Neural cell (in vitro differentiated cells): ENCODE results near the gene GUCY1A2. TPM values are rescaled to one million over a fixed set of nuclear protein-coding genes. Genes with fewer than 3 reads are reported as not detected.

Experiments used
- H2AFZ ChIP-seq: fragments of 200-600, 300-800 bp; sonication (generic), shearing (Covaris generic); 2 replicates; pipeline ENCODE4 v1.6.0; 2014; ENCODE audit warnings: low read depth, mild to moderate bottlenecking, antibody characterized with exemption, low read length, moderate library complexity
- H3F3A ChIP-seq: fragments of 200-600 bp; shearing (Covaris generic); 2 replicates; pipeline ENCODE4 v1.6.1; 2016; ENCODE audit warnings: mild to moderate bottlenecking, moderate library complexity, mixed read lengths, antibody characterized with exemption, low read length; ENCODE audit not compliant: insufficient read depth, poor library complexity, severe bottlenecking
- H3K27ac ChIP-seq: fragments of 200-600, 300-800 bp; sonication (generic), shearing (Covaris generic); 2 replicates; pipeline ENCODE4 v1.5.1; 2014; ENCODE audit warnings: mild to moderate bottlenecking, low read length, moderate library complexity
- H3K27me3 ChIP-seq: fragments of 300-800, 200-600 bp; sonication (generic), shearing (Covaris generic); 2 replicates; pipeline ENCODE4 v1.6.0; 2014; ENCODE audit warnings: mild to moderate bottlenecking, low read depth, low read length, moderate library complexity; ENCODE audit not compliant: insufficient read depth
- H3K36me3 ChIP-seq: fragments of 300-800, 200-600 bp; sonication (generic), shearing (Covaris generic); 2 replicates; pipeline ENCODE4 v1.5.1; 2014; ENCODE audit warnings: mild to moderate bottlenecking, antibody characterized with exemption, low read length, moderate library complexity; ENCODE audit not compliant: insufficient read depth
- H3K4me2 ChIP-seq: fragments of 300-800, 200-600 bp; sonication (generic), shearing (Covaris generic); 2 replicates; pipeline ENCODE4 v1.6.0; 2014; ENCODE audit warnings: mild to moderate bottlenecking, low read length
- H3K4me3 ChIP-seq: fragments of 300-800, 200-600 bp; sonication (generic), shearing (Covaris generic); 2 replicates; pipeline ENCODE4 v1.5.1; 2014; ENCODE audit warnings: mild to moderate bottlenecking, low read length, moderate library complexity
- H3K79me2 ChIP-seq: fragments of 200-600 bp; shearing (Covaris generic); replicated peaks from 2 replicates; pipeline ENCODE4 v1.6.0; 2014; ENCODE audit warnings: mild to moderate bottlenecking, low read length, moderate library complexity; ENCODE audit not compliant: insufficient read depth
- H3K9ac ChIP-seq: fragments of 300-800, 200-600 bp; sonication (generic), shearing (Covaris generic); 2 replicates; pipeline ENCODE4 v1.6.1; 2016; ENCODE audit warnings: mild to moderate bottlenecking, low read length, mixed read lengths
- H3K9me2 ChIP-seq: fragments of 200-600 bp; shearing (Covaris generic); 2 replicates; pipeline ENCODE4 v1.6.1; 2016; ENCODE audit warnings: mild to moderate bottlenecking, low read length, mixed read lengths; ENCODE audit not compliant: insufficient read depth
- H3K9me3 ChIP-seq: fragments of 200-600, 300-800 bp; sonication (generic), shearing (Covaris generic); 2 replicates; pipeline ENCODE4 v1.6.1; 2016; ENCODE audit warnings: mild to moderate bottlenecking, mixed run types, low read length, moderate library complexity, mixed read lengths
- H4K20me1 ChIP-seq: fragments of 200-600 bp; shearing (Covaris generic); 2 replicates; pipeline ENCODE4 v1.6.1; 2016; ENCODE audit warnings: mild to moderate bottlenecking, mixed run types; ENCODE audit not compliant: insufficient read depth
- EP300 ChIP-seq: fragments of 450-650 bp; conservative IDR thresholded peaks from 2 replicates; pipeline ENCODE4 v1.6.1; 2014; ENCODE audit warnings: antibody characterized with exemption, mild to moderate bottlenecking, moderate library complexity; ENCODE audit not compliant: poor library complexity, severe bottlenecking
- EZH2 ChIP-seq: fragments of 200-600, 300-800 bp; shearing (Covaris generic), sonication (generic); IDR thresholded peaks from 2 replicates; pipeline ENCODE4 v1.6.1; 2014; ENCODE audit warnings: antibody characterized with exemption, low read length, borderline replicate concordance, mild to moderate bottlenecking; ENCODE audit not compliant: insufficient read depth, poor library complexity, severe bottlenecking
- MXI1 ChIP-seq: fragments of 450-650 bp; conservative IDR thresholded peaks from 2 replicates; pipeline ENCODE4 v1.6.1; 2014; ENCODE audit warnings: antibody characterized with exemption, mild to moderate bottlenecking; ENCODE audit not compliant: poor library complexity, severe bottlenecking
- POLR2AphosphoS5 ChIP-seq: IDR thresholded peaks from 2 replicates; pipeline ENCODE4 v1.6.1; 2012
- RAD21 ChIP-seq: fragments of 450-650 bp; conservative IDR thresholded peaks from 2 replicates; pipeline ENCODE4 v1.6.1; 2014; ENCODE audit warnings: antibody characterized with exemption, mild to moderate bottlenecking, moderate library complexity
- SMC3 ChIP-seq: fragments of 450-650 bp; conservative IDR thresholded peaks from 2 replicates; pipeline ENCODE4 v1.6.1; 2014; ENCODE audit warnings: antibody characterized with exemption, mild to moderate bottlenecking, moderate library complexity; ENCODE audit not compliant: poor library complexity
- TAF1 ChIP-seq: IDR thresholded peaks from 2 replicates; pipeline ENCODE4 v1.6.1; 2012; ENCODE audit warnings: low read depth
- polyA plus RNA-seq: library from polyadenylated mRNA; depleted of rRNA; stranded (reverse); fragments of >200 nt; gene quantifications from 2 replicates; pipeline ENCODE4 v1.2.3, GENCODE V29; 2014
- TF ChIP-seq, protein P1 (sequence below): fragments of 450-650 bp; IDR thresholded peaks from 2 replicates; pipeline ENCODE4 v1.5.1; 2014; ENCODE audit warnings: antibody characterized with exemption, mild to moderate bottlenecking, moderate library complexity; ENCODE audit not compliant: poor library complexity, severe bottlenecking
- TF ChIP-seq, protein P2 (sequence below): IDR thresholded peaks from 2 replicates; pipeline ENCODE4 v1.6.1; 2012; ENCODE audit warnings: borderline replicate concordance

Gene GUCY1A2
- polyA plus RNA-seq, 1 donor from 2014 or later = 5.1 TPM

DNA sequence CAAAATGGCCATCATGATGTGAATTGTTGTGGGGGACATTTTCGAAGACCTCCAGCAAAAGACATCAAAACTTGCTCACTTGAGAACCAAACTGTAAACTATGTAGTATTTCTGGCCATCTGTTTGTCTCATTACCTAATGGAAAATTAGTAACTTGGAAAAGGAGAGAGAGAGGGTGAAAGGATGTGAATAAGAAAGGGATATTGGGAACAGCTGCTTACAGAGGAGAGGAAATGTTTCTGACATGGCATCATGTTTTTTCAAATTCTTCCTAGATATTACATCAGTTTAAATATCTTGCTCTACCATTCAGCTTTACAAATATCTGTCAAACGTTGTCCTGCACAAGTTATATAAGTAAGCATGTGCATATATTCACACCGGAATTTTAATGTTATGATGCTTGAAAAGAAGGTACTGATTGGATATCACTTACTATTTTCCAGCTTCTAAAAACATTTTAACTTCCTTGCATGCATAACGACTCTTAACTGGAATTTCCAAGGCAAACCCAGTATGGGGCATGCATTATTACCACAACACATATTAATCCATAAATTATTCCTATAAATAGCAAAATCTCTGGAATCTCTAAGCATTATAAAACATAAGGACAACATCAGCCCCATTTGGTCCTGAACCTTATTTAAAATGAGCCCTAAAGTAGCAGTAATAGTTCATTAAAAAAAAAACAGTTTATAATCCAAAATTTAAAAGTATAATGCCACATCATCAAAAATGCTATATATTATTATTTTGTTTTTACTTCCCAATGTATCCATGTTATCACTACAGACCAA is 20.0 kb downstream of the GUCY1A2 start:
- H3K4me2 ChIP-seq = no peak overlapping the region
- no peak overlapping the region for H3K4me3 ChIP-seq
- no peaks in the 10 kb centered on the region for H3K9me3 ChIP-seq
- no peaks in the 10 kb centered on the region for H4K20me1 ChIP-seq
- H3K27me3 ChIP-seq = no peaks in the 10 kb centered on the region
- TF ChIP-seq, protein P1, sequence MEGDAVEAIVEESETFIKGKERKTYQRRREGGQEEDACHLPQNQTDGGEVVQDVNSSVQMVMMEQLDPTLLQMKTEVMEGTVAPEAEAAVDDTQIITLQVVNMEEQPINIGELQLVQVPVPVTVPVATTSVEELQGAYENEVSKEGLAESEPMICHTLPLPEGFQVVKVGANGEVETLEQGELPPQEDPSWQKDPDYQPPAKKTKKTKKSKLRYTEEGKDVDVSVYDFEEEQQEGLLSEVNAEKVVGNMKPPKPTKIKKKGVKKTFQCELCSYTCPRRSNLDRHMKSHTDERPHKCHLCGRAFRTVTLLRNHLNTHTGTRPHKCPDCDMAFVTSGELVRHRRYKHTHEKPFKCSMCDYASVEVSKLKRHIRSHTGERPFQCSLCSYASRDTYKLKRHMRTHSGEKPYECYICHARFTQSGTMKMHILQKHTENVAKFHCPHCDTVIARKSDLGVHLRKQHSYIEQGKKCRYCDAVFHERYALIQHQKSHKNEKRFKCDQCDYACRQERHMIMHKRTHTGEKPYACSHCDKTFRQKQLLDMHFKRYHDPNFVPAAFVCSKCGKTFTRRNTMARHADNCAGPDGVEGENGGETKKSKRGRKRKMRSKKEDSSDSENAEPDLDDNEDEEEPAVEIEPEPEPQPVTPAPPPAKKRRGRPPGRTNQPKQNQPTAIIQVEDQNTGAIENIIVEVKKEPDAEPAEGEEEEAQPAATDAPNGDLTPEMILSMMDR = no peak
- TF ChIP-seq EZH2 = no peak
- no peak for TF ChIP-seq RAD21
- no peak overlapping the region for H3K27ac ChIP-seq
- no peak overlapping the region for H2AFZ ChIP-seq
- H3K36me3 ChIP-seq = no peaks in the 10 kb centered on the region
- H3F3A ChIP-seq = no peaks in the 10 kb centered on the region
- H3K9me2 ChIP-seq = no peaks in the 10 kb centered on the region
- no peaks in the 10 kb centered on the region for H3K79me2 ChIP-seq
- H3K9ac ChIP-seq = no peak overlapping the region

DNA sequence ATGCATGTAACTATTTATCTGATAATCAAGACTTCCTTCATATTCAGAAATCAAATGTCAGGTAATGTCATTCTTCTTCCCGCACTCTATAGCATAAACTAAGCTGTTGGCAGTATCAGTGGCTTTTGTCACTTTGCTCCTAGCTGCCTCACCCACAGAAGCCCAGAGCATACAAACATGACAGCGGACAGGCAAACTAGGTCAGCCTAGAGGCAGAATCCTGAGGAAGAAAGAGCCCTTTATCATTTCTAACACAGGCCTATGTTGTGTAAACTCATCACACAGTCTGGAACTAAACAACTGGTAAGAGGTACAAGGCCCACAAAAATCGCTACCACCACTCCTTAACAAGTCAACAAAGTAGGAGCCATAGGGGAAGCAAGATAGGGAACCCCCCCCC is 21.0 kb downstream of the GUCY1A2 start:
- TF ChIP-seq POLR2AphosphoS5 (no peak), SMC3 (no peak)
- H3K79me2 ChIP-seq = no peaks in the 10 kb centered on the region
- no peaks in the 10 kb centered on the region for H3K36me3 ChIP-seq
- H3K9ac ChIP-seq = no peak overlapping the region
- H4K20me1 ChIP-seq = no peaks in the 10 kb centered on the region
- H3K27ac ChIP-seq = no peak overlapping the region
- no peak overlapping the region for H3K4me2 ChIP-seq
- H3K4me3 ChIP-seq = no peak overlapping the region
- no peaks in the 10 kb centered on the region for H3K9me3 ChIP-seq
- no peak overlapping the region for H2AFZ ChIP-seq
- H3F3A ChIP-seq = no peaks in the 10 kb centered on the region
- H3K9me2 ChIP-seq = no peaks in the 10 kb centered on the region
- no peaks in the 10 kb centered on the region for H3K27me3 ChIP-seq

DNA sequence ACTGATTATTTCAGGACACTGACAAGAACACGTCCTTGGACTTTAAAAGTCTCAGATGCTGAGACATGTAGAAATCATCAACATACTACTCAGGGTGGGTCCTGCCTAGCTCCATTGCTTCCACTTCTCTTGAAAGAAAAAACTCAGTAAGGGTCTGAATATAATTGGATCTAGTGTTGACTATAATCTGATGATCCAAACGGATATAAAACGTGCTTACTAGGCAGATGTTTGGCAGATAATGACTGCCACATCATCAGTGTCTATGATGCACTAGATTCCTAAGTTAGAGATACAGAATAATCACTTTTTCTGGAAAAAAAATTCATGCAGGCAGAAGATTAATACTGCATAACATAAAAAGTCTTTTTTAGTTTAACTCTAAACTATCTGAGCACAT is 21.6 kb downstream of the GUCY1A2 start:
- no peaks in the 10 kb centered on the region for H3K27me3 ChIP-seq
- H4K20me1 ChIP-seq = no peaks in the 10 kb centered on the region
- H3K36me3 ChIP-seq = no peaks in the 10 kb centered on the region
- H3F3A ChIP-seq = no peaks in the 10 kb centered on the region
- H3K79me2 ChIP-seq = no peaks in the 10 kb centered on the region
- no peak overlapping the region for H3K27ac ChIP-seq
- no peak overlapping the region for H2AFZ ChIP-seq
- TF ChIP-seq RAD21 = no peak
- TF ChIP-seq TAF1 = no peak
- TF ChIP-seq MXI1 = no peak
- TF ChIP-seq EZH2 = no peak
- TF ChIP-seq POLR2AphosphoS5 = no peak
- no peaks in the 10 kb centered on the region for H3K9me3 ChIP-seq
- no peak overlapping the region for H3K4me3 ChIP-seq
- no peak overlapping the region for H3K4me2 ChIP-seq
- H3K9me2 ChIP-seq = no peaks in the 10 kb centered on the region
- no peak overlapping the region for H3K9ac ChIP-seq

DNA sequence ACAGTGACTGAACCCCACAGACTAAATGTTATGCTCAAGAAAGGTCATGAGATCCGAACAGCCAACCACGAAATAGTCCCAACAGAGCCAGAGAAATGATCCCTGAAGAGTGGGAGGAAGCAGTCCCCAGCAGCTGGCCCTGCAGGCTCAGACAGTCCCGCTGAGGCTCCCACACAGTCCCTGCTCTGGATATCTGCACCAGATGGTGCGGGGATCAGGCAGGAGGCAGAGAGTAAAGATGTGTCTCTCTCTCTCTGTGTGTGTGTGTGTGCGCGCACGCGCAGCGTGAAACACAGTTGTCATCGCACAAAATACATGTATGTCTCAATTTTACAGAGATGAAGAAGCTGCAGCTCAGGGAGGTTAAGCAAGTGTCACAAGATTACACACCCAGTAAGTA is 27.9 kb downstream of the GUCY1A2 start:
- no peaks in the 10 kb centered on the region for H3F3A ChIP-seq
- no peaks in the 10 kb centered on the region for H3K79me2 ChIP-seq
- H3K9ac ChIP-seq = no peak overlapping the region
- H3K9me2 ChIP-seq = no peaks in the 10 kb centered on the region
- H3K27me3 ChIP-seq = no peaks in the 10 kb centered on the region
- no peak overlapping the region for H3K27ac ChIP-seq
- no peaks in the 10 kb centered on the region for H4K20me1 ChIP-seq
- no peaks in the 10 kb centered on the region for H3K36me3 ChIP-seq
- H2AFZ ChIP-seq = no peak overlapping the region
- H3K4me2 ChIP-seq = no peak overlapping the region
- no peak overlapping the region for H3K4me3 ChIP-seq
- H3K9me3 ChIP-seq = no peaks in the 10 kb centered on the region
- TF ChIP-seq EP300 (no peak), POLR2AphosphoS5 (no peak), MXI1 (no peak), SMC3 (no peak), EZH2 (no peak), TAF1 (no peak)
- TF ChIP-seq, protein P2, sequence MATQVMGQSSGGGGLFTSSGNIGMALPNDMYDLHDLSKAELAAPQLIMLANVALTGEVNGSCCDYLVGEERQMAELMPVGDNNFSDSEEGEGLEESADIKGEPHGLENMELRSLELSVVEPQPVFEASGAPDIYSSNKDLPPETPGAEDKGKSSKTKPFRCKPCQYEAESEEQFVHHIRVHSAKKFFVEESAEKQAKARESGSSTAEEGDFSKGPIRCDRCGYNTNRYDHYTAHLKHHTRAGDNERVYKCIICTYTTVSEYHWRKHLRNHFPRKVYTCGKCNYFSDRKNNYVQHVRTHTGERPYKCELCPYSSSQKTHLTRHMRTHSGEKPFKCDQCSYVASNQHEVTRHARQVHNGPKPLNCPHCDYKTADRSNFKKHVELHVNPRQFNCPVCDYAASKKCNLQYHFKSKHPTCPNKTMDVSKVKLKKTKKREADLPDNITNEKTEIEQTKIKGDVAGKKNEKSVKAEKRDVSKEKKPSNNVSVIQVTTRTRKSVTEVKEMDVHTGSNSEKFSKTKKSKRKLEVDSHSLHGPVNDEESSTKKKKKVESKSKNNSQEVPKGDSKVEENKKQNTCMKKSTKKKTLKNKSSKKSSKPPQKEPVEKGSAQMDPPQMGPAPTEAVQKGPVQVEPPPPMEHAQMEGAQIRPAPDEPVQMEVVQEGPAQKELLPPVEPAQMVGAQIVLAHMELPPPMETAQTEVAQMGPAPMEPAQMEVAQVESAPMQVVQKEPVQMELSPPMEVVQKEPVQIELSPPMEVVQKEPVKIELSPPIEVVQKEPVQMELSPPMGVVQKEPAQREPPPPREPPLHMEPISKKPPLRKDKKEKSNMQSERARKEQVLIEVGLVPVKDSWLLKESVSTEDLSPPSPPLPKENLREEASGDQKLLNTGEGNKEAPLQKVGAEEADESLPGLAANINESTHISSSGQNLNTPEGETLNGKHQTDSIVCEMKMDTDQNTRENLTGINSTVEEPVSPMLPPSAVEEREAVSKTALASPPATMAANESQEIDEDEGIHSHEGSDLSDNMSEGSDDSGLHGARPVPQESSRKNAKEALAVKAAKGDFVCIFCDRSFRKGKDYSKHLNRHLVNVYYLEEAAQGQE = no peak
- TF ChIP-seq, protein P1 = no peak
